Measurements from ENCODE around the gene IMPG2.

The IMPG2 gene

DNA sequence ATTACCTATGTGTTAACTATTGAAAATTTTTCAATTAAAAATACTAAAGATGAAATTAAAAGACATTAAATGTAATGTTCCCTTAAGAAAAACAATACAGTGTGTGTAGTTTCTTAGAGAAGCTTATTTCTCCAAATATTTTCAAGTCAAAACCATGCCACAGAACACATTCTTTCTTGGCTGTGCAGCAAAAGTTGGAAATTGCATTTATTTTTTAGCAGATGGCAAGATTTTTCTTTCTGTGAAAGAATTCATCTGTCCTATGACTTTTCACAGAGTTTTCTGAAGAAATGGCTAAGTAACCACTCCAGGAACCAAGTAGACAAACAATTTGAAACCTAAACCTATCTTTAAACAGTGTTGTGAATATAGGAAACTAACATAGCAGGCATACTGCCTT, 47.2 kb downstream of the IMPG2 start:
- DNase-seq = no peak

DNA sequence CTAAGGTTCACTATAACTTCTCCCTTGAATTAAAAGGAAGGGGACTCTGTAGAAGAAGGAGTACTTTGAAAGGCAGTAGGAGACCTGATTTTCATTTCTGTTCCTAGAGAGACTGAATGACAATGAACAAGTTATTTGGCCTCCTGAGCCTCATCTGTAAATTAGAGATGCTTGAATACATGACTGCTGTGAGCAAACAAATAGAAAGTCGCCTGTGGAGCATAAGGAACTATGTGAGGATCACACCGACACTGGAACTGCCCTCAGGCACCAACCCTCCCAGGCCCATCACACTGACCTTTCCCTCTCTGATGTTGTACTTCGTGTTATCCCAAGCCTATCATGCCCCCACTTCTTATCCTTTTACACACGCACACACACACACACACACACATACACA, 48.6 kb downstream of the IMPG2 start:
- no peak for DNase-seq

DNA sequence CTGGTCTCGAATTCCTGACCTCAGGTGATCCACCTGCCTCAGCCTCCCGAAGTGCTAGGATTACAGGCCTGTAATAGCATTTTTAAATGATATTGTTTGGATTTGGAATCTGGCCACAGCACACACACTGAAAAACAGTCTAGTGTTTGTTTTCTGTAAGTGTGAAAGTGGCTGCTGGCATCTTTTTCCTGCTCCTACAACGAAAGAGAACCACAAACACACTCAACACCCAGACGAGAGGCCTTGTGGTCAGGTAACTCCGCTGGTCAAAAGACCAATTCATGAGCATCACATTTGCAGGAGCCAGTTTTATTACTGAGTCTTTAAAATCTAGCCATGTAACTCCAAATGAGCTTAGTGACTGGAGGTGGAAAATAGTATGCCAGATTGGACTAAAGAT, 50.2 kb downstream of the IMPG2 start:
- DNase-seq = no peak

DNA sequence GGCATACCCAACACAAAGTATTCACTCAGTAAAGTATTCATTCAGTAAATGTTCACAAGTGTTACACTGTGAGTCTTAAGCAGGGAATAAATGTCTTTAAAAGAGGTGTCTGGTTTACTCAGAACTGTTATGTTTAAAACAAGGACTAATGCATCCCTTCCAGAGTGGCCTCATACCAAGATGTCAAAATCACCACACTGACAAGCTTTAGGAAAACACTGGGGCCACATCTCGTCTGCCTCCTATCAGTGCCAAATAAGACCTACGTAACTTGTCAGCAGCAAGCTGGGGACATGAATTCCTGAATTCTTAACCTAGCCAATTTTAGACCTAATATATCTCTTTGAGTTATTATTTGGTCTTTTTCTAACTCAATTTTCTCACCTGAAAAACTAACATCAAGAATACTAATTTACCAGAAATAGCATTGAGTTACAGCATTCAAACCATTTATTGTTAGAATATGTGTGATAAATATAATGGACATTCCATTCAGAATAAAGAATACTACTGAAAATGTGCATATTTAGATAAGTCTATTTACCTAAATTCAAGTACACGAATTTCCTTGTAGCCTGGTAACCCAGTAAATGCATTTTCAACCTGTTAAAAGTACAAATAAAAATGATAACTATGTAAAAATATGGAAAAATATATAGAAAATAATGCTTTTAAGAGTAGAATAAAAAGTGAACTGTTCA, 51.3 kb downstream of the IMPG2 start:
- no peak for DNase-seq

DNA sequence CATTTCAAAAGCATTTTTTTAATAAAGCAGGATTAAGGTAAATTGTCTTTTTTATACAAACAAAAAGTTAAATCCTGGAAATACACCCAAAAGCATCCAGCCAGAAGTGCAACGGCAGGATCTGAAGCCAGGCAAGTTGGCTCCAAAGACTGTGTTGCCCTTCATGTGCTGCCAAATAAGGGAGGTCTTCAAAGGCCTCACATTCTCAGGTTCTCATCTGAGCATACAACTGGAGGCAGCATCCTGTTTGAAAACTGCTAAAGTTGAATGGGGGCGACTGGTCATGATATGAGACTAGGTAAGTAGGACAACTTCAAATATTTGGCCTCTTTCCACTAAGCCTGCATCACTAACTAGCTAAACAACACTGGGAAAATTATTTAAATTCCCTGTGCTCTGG, 52.2 kb downstream of the IMPG2 start:
- no peak for DNase-seq

DNA sequence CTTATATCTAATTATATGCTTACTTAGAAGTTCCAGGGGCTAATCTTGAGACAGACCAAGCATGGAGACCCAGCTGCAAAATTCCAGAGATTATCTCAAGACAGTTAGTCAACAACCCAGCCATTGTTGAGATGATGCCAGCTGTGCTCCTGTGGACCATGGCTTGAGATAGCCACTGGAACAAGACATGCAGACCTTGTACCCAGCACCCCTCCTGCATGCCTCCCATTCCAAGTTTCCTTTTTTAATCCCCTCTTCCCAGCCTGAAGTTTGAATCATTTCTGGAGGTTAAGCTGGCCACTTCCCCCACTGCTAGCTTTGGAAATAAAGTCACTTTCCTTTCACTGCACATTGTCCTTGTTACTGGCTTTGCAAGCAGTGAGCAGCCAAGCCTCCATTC, 53.8 kb downstream of the IMPG2 start:
- no peak for DNase-seq

DNA sequence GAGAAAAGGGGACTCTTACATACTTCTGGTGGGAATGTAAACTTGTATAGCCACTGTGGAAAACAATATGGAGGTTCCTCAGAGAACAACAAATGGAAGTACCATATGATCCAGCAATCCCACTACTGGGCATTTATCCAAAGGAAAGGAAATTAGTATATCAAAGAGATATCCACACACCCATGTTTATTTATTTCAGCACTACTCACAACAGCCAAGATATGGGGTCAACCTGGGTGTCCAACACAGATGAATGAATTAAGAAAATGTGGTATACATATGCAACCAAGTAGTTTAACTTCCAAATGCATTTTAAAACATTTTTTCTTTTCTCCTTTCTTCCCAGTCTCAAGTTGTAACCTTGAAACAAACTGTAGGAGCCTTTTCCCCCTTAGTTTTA, 54.3 kb downstream of the IMPG2 start:
- DNase-seq = no peak

DNA sequence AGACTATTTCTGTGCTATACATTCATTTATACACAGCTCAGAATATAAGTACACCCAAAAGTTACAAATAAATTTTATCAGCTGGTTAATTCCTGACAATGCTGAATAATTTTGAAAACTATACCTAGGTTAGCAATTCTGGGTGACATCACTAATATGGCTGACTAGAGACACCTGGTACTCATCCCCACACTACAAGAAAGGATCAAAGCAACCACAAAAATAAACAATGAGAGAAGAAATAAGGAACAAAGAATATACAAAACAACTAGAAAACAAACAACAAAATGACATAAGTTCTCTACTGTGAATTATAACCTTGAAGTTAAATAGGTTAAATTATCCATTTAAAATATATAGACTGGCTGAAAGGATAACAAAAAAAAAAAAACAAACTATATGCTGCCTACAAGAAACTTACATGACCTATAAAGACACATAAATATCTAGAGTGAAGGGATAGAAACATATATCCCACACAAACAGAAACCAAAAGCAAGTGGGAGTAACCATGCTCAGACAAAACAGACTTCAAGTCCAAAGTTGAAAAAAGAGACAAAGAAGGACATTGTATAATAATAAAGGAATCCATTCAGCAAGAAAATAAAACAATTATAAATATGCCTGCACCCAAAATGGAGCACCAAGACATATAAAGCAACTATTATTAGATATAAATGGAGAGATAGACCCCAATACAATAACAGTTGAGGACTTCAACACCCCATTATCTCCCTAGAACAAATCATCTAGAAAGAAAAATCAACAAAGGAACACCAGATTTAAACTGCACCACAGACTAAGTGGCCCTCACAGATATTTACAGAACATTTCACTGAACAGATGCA, 57.8 kb downstream of the IMPG2 start:
- no peak for DNase-seq

DNA sequence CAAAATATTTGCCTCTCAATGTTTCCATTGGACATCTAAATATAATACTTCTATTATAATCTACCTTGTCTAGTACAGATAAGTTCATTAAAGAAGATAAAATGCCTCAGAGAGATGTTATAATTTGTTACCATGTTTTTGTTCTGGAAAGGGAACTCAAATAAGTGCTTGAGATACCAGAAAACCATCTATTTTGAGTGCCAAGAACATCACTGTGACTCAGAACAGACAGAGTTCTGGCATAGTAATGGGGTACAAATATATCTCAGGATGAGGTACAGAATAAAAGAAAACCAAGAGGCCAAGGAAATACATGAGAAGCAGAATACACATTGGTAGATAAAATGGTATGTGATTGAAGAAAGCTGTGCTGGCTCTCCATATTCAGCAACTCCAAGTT, 58.9 kb downstream of the IMPG2 start:
- DNase-seq = no peak

DNA sequence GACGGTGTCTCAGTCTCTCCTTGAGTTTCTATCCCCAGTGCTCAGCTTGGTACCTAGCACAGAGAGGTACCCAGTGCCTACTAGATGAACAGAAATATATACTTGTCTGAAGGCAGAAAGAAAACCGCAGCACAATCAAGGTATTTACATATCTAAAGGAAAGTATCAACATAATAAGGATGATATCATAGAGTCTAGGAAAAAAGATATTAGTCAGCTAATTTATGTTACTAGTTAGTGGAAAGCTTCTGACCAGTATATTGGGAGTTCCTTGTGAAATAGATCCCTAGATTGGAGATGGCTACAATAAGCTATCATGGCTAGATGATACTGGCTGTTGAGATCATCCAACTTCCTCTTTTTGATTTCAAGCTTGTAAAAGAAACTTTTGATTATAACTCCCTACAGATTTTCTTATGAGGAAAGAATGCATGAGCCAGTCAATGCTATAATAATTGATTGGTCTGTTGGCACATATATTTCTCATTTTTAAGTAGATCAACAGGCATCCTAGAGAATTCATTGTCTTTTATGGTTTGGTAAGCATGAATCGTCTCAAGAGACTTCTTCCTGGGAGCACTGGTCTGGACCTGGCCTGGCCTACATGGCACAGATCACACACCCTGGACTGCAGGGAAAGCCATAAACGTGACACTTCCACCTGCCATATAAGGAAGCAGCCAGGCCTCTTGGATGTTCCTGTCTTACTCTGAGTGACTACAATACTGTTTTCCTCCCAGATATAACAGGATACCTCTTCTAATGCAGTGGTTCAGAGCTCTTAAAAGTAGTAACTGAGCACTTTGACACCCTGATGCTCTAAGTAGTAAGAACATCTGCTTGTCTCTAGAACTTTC, 60.7 kb downstream of the IMPG2 start:
- DNase-seq = no peak

DNA sequence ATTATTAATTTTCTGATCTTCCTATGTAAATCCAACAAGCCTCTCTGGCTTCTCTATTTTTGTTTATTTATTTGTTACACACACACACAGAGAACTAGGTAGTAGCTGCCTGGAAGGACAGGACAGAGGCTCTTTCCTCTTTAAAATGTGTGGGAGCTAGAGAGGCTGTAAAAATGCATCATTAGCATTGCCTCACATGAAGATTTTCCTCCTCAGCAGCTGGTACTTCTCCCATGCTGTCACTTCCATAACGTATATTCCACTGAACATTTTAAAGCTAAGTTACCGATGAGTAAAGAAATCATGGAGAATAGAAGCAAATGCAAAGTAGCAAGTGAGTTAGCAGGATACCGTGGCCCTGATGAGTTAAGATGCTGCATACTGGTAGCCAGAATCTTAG, 63.9 kb downstream of the IMPG2 start:
- no peak for DNase-seq

DNA sequence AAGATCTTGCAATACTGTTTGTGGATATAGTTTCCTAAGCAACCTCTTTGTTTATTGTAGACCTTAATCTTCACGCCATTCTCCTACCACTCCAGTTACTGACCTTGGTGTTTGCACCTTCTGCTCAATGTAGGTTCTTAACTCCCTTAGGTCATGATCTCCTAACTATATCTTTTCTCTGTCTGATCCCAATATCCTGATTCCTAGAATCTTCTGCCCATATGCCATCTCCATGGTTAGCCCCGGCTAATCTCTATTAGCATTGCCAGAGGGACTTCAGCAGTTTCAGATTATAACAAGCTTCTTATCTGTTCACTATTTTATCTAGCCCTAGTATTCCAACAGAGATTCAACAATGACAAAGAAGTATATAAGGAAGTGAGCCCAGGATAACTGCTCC, 64.9 kb downstream of the IMPG2 start:
- DNase-seq = no peak

DNA sequence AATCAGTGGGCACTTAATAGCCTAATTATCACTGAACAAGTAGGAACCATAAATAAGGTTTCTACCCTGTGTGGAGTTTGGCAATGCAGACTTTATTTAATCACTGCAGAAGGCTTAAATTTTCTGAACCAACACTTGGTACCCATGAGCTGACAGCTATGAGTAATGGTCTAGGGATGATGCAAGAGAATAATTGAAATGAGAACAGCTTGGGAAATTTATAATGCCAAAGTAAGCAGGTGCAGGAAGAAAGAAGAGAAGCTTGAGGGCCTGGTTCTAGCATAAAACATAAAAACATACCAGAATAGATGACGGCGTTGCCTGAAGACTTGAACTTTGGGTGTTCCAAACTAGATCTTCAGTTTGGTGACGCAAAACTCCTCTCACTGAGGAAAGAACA, 67.0 kb downstream of the IMPG2 start:
- no peak for DNase-seq

DNA sequence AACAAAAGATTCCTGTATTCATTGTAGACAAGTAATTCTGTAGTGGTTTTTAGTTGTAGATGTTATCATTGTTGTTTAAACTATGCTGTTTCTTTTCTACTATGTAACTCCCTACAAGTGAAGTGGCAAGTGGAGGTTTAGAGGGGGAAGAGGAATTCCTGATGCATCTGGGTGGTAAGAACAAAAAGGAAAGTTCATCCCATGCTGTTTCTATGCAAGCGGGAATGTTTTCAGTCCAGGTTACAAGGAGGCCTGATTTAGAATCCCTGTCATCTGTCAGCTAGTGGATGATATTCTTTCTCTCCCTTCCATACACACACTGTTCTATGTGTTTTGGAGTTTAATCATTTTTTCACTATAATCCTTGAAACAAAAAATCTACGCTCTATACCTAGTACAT, 67.4 kb downstream of the IMPG2 start:
- DNase-seq = no peak

DNA sequence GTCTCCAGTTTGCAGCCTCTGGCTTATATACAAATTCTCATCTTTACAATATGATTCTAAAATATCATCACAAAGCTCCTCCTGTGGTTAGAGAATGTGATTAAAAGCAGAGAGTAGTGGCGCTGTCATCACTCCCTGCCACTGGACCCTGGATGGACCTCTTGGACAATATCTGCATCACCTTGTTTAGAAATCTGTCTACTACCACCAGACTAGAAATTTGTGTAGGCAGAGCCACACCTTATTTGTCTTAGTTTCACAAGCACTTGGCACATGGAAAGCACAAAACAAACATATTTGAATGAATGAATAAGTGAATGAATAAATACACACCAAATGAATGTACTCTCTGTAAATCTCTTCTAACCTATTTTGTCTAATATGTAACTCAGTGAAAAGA, 68.1 kb downstream of the IMPG2 start:
- no peak for DNase-seq

DNA sequence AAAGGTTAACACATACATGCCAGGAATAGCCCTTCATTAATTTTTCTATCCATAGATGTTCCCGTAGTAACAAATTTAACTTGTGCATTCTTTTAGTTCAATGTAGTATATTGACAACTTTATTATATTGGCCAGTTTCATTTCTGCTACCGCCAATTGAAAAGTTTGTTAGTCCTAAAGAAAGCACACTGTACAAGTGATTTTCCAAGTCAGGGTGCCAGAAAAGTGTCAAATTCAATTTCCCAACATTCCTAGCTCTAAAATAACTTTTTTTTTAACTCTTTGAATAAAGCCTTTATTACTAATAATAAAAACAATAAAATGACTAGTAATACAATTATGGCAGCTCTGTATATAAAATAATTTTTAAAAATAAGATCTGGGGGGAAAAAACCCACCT, 68.9 kb downstream of the IMPG2 start:
- no peak for DNase-seq

DNA sequence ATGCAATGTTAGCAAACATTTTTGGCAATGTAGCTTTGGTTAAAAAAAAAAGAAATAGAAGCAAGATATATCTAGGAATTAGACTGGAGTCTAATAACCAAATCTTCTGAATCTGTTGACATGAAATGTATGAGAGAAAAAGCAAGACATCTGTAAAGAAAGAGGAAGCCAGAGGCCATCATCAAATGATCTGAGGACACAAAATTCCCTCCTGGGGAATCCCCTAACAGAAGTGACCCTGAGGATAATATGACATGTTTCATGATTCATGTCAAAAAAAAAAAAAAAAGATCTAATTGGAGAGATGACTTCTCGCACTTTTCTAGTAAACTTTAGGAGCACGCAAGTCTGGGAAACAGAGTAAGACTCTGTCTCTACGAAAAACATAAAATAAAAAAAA, 70.9 kb downstream of the IMPG2 start:
- DNase-seq = no peak

DNA sequence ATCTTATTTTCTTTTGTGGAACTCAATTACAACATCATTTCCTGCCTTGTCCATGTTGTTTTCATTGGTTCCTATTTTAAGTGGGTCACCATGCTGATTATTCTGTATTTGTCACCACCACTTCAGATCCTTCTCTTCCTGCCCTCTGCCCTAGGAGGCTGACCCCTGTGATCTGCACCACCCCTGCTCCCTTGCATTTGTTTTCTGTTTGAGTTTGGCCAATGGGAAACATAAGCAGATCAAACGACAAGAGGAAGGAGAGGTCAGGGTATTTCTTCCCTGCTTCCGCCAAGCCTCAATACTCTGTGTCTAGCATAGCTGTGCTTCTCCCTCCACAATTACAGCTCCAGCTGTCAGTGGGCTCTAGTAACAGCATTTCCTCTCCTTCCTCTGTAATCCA, 71.6 kb downstream of the IMPG2 start:
- no peak for DNase-seq

DNA sequence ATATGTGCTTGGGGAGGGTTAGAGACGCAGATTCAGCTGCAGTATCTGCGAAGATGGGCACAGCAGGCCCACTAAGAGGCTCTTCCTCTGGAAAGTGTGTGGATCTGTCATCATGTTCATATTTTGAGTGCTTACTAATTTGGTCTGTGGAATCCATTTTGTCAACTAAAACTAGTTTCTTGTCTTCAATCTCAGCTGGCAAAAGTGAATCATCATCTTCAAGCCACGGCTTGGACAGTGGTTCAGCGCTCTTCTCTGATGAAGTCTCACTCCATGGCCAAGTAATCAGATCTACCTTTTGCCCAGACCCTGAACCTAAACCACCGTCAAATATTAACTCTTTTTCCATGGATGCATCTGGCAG, 76.2 kb downstream of the IMPG2 start:
- DNase-seq = no peak

DNA sequence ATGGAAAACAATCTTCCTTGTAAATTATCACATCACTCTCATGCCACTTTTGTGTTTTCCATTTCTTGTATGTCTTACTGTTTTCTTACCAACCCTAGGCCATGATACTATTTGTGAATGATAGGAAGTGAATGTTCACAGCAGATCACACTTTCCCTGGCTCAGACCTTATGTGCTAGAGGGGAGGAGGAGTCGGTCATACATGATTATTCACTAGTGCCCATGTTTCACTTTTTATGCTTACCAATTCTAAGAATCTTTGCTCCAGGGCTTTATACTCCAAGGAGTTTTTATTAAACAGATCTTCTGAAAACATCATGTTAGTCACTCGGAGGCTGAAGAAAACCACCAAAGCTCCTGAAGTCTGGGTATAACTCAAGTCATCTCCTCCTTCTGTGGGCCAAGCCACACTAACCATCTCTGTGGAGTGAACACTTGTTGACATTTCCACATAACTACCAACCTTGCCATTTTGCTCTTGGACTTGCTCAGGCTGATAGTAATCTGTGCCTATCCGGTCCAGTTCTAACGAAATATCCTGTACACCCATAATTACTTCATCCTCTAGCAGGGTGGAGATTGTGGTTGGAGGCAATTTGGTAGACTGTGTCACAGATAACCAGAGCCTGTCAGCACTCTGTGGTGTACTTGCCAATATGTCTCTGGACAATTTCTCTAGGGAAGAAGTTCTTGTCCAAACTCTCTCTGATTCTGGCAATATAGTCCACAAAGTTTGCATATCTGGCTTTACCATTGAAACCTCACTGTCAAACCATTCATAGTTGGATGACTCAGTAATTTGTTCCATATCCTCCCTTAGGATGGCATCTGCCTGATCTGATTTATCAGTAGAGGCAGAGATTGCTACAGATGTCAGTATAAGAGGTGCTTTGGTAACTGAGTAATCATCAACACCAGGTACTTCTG, 76.8 kb downstream of the IMPG2 start:
- no peak for DNase-seq

DNA sequence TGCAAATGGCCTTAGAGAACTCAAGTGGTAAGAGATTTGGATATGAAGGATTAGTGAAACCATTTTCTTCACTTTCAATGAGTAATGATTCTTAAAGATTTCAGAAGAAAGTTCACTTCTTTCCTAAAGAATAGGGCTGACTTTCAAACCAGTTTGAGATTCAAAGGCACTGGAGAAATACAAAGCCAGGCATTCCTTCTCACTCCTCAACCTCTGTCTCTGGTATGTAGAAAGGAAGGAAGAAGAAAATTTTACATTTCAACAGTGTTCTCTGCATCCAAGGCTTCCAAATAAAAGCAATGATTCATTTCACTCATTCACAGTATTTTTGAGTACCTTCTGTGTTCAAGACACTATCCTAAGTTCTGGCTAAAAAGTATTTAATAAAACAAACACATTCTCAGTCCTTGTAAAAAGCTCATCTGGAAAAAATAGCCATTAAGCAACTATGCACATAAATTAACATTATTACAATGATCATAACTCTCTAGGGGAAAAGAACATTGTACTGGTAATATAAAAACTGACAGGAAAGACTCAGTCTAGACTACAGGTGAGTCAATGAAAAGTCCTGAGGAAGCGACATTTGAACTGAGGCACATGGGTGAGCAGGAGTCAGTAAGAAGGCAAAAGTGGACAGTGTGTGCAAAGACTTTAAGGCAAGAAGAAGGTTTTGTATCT, 79.5 kb downstream of the IMPG2 start:
- DNase-seq = no peak

DNA sequence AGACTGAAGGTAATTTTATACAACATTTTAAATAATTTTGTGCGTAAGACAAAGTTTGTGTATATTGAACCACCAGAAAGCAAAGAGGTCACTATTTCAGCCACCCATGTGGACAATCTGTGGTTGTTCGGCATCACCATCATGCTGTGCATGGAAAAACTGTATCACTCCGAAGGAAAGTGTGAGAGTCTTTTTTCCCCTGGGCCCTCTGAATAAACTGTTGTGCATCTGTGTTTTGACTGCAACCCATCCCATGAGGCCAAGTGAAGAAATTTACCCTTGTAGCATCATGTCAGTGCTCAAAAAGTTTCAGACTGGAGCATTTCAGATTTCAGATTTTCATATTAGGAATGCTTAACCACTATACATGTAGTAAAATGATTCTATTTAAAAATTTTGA, 85.3 kb downstream of the IMPG2 start:
- DNase-seq = no peak
